ENCODE data around the gene LRRN4CL. TPM values are rescaled to one million over a fixed set of nuclear protein-coding genes. Genes with fewer than 3 reads are reported as not detected.

Gene LRRN4CL
- total and polyA plus RNA-seq, 2 of the 8 experiments (the other 6 are each of a cell fraction or from before 2014, with no cell fraction given): 0.05 to 0.26 TPM

- CTCF ChIA-PET (ENCODE audit: partially characterized antibody): interaction anchor here (0.6 to 2.5 kb wide), 13 partner anchors 13 to 275 kb away, joined by 3 to 13 read pairs (median 4); partner anchors contain the start of genes LRRN4CL and TEX54
- WGBS, 2 experiments (ENCODE audit: extremely low coverage in 1 of 2, insufficient coverage in 1 of 2, insufficient read length in 1 of 2, insufficient replicate concordance in 2 of 2, low coverage in 1 of 2, low lambda C conversion rate in 2 of 2, missing lambda C conversion rate in 1 of 2): 95% methylated on average over 2 of the region's 2 CpGs; no CpG with 5 or more reads in 1 of the 2 experiments
- H3K9me3 ChIP-seq (ENCODE audit: insufficient read depth in 2 of 2, low read depth in 1 of 2, low read length in 1 of 2): no peaks in the 10 kb centered on the region
- peaks cover 23% of the 10 kb centered on the region for H3K23me2 ChIP-seq (ENCODE audit: low read depth, low read length)
- H3K4ac ChIP-seq (replicated peaks; ENCODE audit: insufficient read length, low read depth, low read length): no peak overlapping the region
- H2AFZ ChIP-seq (ENCODE audit: low read length): no peak overlapping the region
- H3K79me1 ChIP-seq (ENCODE audit: low read depth, low read length): peaks cover 5% of the 10 kb centered on the region
- no peak overlapping the region; the same call in 1 of the 2 replicates for H3K18ac ChIP-seq (ENCODE audit: extremely low read depth, low read length)
- H2BK120ac ChIP-seq (replicated peaks; ENCODE audit: low read depth, low read length): no peak overlapping the region
- no peak overlapping the region for H2BK15ac ChIP-seq (ENCODE audit: low read length)
- H3K14ac ChIP-seq (ENCODE audit: insufficient read length): no peak overlapping the region
- H2AK5ac ChIP-seq (ENCODE audit: low read depth, low read length): no peak overlapping the region
- no peak overlapping the region for H3K23ac ChIP-seq (ENCODE audit: insufficient read length)
- H4K20me1 ChIP-seq (replicated peaks in 1 of 2; ENCODE audit: control insufficient read depth in 1 of 2, insufficient read depth in 2 of 2, low read length in 2 of 2): peaks cover 3 to 6% of the 10 kb centered on the region in 2 experiments
- H3K4me3 ChIP-seq (ENCODE audit: extremely low read depth in 1 of 4, insufficient read depth in 2 of 4, low read depth in 3 of 4, low read length in 4 of 4): peak overlapping the region in 1 of 4 experiments; percentile 94; a peak in 2 of 8 replicates
- H4K5ac ChIP-seq (ENCODE audit: insufficient read length, low read depth, low read length): no peak overlapping the region
- DNase-seq (ENCODE audit: low read depth in 1 of 2, low spot score in 2 of 2) (no peak), FAIRE-seq (no peak)
- H3K4me1 ChIP-seq (replicated peaks in 1 of 4; ENCODE audit: control insufficient read depth in 3 of 4, insufficient read depth in 4 of 4, low read length in 3 of 4): peaks cover 4 to 11% (median 8%) of the 10 kb centered on the region in 4 experiments
- H2BK12ac ChIP-seq (ENCODE audit: low read depth, low read length): no peak overlapping the region
- no peak overlapping the region for H3K9ac ChIP-seq (replicated peaks in 1 of 4; ENCODE audit: extremely low read depth in 1 of 4, low read depth in 3 of 4, low read length in 3 of 4)
- TF ChIP-seq POLR2A (IDR thresholded peaks at IDR 0.05; ENCODE audit: control extremely low read depth in 1 of 2, low read depth in 2 of 2, low read length in 2 of 2): peak in 1 of 2 experiments; percentile 43; a peak in 1 of 3 replicates
- no peak for TF ChIP-seq TAF7 (optimal IDR thresholded peaks at IDR 0.05; ENCODE audit: borderline replicate concordance, low read depth, low read length)
- no peak for TF ChIP-seq CTBP2 (IDR thresholded peaks at IDR 0.05; ENCODE audit: borderline replicate concordance, insufficient read depth, insufficient read length, low read length)
- TF ChIP-seq POLR2AphosphoS5 (IDR thresholded peaks at IDR 0.05; ENCODE audit: low read depth, low read length): peak; percentile 59; the same call in 1 of the 2 replicates
- TF ChIP-seq CHD2 (IDR thresholded peaks at IDR 0.05; ENCODE audit: low read length): no peak
- H2BK20ac ChIP-seq (ENCODE audit: low read length): no peak overlapping the region
- no peak overlapping the region for H4K91ac ChIP-seq (replicated peaks; ENCODE audit: insufficient read length, low read length)
- H3K36me3 ChIP-seq (ENCODE audit: control insufficient read depth in 2 of 4, insufficient read depth in 4 of 4, low read length in 3 of 4): peaks cover 7 to 26% (median 15%) of the 10 kb centered on the region in 4 experiments
- POLR2A ChIA-PET (ENCODE audit: partially characterized antibody): interaction anchor here (0.6 to 61.4 kb wide), 19 partner anchors 7 to 249 kb away, joined by 3 to 2041 read pairs (median 5); partner anchors contain the start of genes B3GAT3, BSCL2, C11orf98 and CSKMT
- H3K56ac ChIP-seq (replicated peaks; ENCODE audit: insufficient read length, low read depth, low read length): no peak overlapping the region
- H4K8ac ChIP-seq (ENCODE audit: extremely low read depth, insufficient read depth, low read length): no peak overlapping the region
- 0 out of 2 replicates have a peak overlapping the region, but pooled peaks have one; percentile 1 for H2BK5ac ChIP-seq (ENCODE audit: low read depth, low read length)
- no peak overlapping the region for H3K27ac ChIP-seq (ENCODE audit: low read depth, low read length)
- peak overlapping the region in 1 of 2 experiments; percentile 77; a peak in 2 of 4 replicates for H3K4me2 ChIP-seq (ENCODE audit: insufficient read depth in 1 of 2, low read depth in 2 of 2, low read length in 2 of 2)
- peaks cover 7 to 33% of the 10 kb centered on the region in 2 experiments; a peak in 3 of 4 replicates for H3K79me2 ChIP-seq (ENCODE audit: control insufficient read depth in 1 of 2, insufficient read depth in 2 of 2, low read length in 2 of 2)
- H3K27me3 ChIP-seq (replicated peaks in 1 of 4; ENCODE audit: control insufficient read depth in 3 of 4, extremely low read depth in 1 of 4, insufficient read depth in 3 of 4, low read length in 3 of 4): no peaks in the 10 kb centered on the region
Observed at GRCh38 chr11:62667460-62667859, 21.9 kb downstream of the LRRN4CL start.

Data from H1 (cell line).